Measurements from ENCODE around the gene ZNF142.
"Not testable (repeated sequence)": the region's sequence is repeated elsewhere in the genome, so short reads cannot be mapped to it uniquely, and the experiment has no call there.

The ZNF142 gene

GRCh38 chr2:218691234-218691633 lies 31.8 kb upstream of the ZNF142 start:
- ChIA-PET POLR2A (ENCODE audit: low non-redundant PET) (no interaction called here), CTCF (interaction anchor here (0.6 kb wide), 1 partner anchor 189 kb away, joined by 3 read pairs; no protein-coding TSS in a partner anchor)
- TF ChIP-seq CTCF (conservative IDR thresholded peaks at IDR 0.05; ENCODE audit: low read depth), result no peak
- no peak overlapping the region for H3K27ac ChIP-seq
- DNase-seq (ENCODE audit: low spot score), result no peak

GRCh38 chr2:218687400-218688060 lies 28.1 kb upstream of the ZNF142 start:
- CTCF ChIA-PET, result interaction anchor here (0.5 to 2.1 kb wide), 11 partner anchors 12 to 508 kb away, joined by 3 to 22 read pairs (median 3); partner anchors contain the start of genes BCS1L, RNF25, STK36 and ZNF142
- H3K27ac ChIP-seq; POLR2A ChIA-PET (ENCODE audit: low non-redundant PET): not testable (repeated sequence)
- peak; percentile 74 for DNase-seq (ENCODE audit: low spot score)
- peak; percentile 88 for TF ChIP-seq CTCF (conservative IDR thresholded peaks at IDR 0.05; ENCODE audit: low read depth)

- DNase-seq (ENCODE audit: low spot score), result no peak
- H3K27ac ChIP-seq, result no peak overlapping the region
- ChIA-PET CTCF (interaction anchor here (1.1 kb wide), 1 partner anchor 167 kb away, joined by 3 read pairs; no protein-coding TSS in a partner anchor), POLR2A (ENCODE audit: low non-redundant PET) (no interaction called here)
- no peak for TF ChIP-seq CTCF (conservative IDR thresholded peaks at IDR 0.05; ENCODE audit: low read depth)
Observed at GRCh38 chr2:218680061-218680460, 20.6 kb upstream of the ZNF142 start.

GRCh38 chr2:218679119-218679518 lies 19.7 kb upstream of the ZNF142 start:
- no peak for DNase-seq (ENCODE audit: low spot score)
- ChIA-PET CTCF (interaction anchor here (0.7 kb wide), 1 partner anchor 31 kb away, joined by 3 read pairs; no protein-coding TSS in a partner anchor), POLR2A (ENCODE audit: low non-redundant PET) (no interaction called here)
- no peak for TF ChIP-seq CTCF (conservative IDR thresholded peaks at IDR 0.05; ENCODE audit: low read depth)
- no peak overlapping the region for H3K27ac ChIP-seq

- ChIA-PET CTCF (interaction anchor here (0.7 to 2.1 kb wide), 5 partner anchors 13 to 420 kb away, joined by 3 to 8 read pairs (median 6); no protein-coding TSS in a partner anchor), POLR2A (ENCODE audit: low non-redundant PET) (interaction anchor here (0.5 to 1.4 kb wide), 4 partner anchors 12 to 398 kb away, joined by 3 to 21 read pairs (median 3); partner anchors contain the start of genes BCS1L and ZNF142)
- H3K27ac ChIP-seq, result peak within 1 kb of the TSS; percentile 85
- TF ChIP-seq CTCF (conservative IDR thresholded peaks at IDR 0.05; ENCODE audit: low read depth), result no peak
- peak; percentile 88 for DNase-seq (ENCODE audit: low spot score)
Observed at GRCh38 chr2:218671654-218672566, 12.5 kb upstream of the ZNF142 start, which contains the start of the genes RNF25 and STK36. Gene RNF25 (minus strand): TSS chr2:218672002. CDS start chr2:218671970, 32 bp downstream. Gene STK36 (plus strand): TSS chr2:218672086. CDS start chr2:218672830, 744 bp downstream.

All from RWPE1 (cell line).